ENCODE results near the gene TBC1D3B. TPM values are rescaled to one million over a fixed set of nuclear protein-coding genes. Genes with fewer than 3 reads are reported as not detected.
"Not testable (repeated sequence)": the region's sequence is repeated elsewhere in the genome, so short reads cannot be mapped to it uniquely, and the experiment has no call there.

TBC1D3B gene
- total RNA-seq, 1 experiment from 2014 or later, result 12.5 TPM

GRCh38 chr17:36197387-36197703 is 20.9 kb upstream of the TBC1D3B start:
- no peaks in the 10 kb centered on the region for H3K9me3 ChIP-seq
- H3K4me1 Mint-ChIP-seq (ENCODE audit: low read depth, unreplicated experiment), result no peaks in the 10 kb centered on the region
- ChIA-PET POLR2A (interaction anchor here (0.6 kb wide), 1 partner anchor 14 kb away, joined by 3 read pairs; no protein-coding TSS in a partner anchor), CTCF (no interaction called here)
- H3K27ac Mint-ChIP-seq (ENCODE audit: unreplicated experiment), result no peak overlapping the region
- peaks cover 3% of the 10 kb centered on the region; the same call in 1 of the 2 replicates for H3K27me3 ChIP-seq (replicated peaks; ENCODE audit: control insufficient read depth, insufficient read depth, low read length)
- intact Hi-C loops (cut with micrococcal nuclease; ENCODE audit: unreplicated experiment), result no loop called here
- DNase-seq, result no peak
- BruUV-seq (replicated peaks), result no TSS peak
- H3K4me3 ChIP-seq (ENCODE audit: low read depth, low read length), result no peak overlapping the region
- H3K9me3 Mint-ChIP-seq (ENCODE audit: unreplicated experiment), result no peaks in the 10 kb centered on the region
- no peak overlapping the region for H3K4me3 Mint-ChIP-seq (ENCODE audit: unreplicated experiment)
- H3K36me3 Mint-ChIP-seq (ENCODE audit: insufficient read depth, unreplicated experiment), result no peaks in the 10 kb centered on the region
- TF ChIP-seq, protein P1, sequence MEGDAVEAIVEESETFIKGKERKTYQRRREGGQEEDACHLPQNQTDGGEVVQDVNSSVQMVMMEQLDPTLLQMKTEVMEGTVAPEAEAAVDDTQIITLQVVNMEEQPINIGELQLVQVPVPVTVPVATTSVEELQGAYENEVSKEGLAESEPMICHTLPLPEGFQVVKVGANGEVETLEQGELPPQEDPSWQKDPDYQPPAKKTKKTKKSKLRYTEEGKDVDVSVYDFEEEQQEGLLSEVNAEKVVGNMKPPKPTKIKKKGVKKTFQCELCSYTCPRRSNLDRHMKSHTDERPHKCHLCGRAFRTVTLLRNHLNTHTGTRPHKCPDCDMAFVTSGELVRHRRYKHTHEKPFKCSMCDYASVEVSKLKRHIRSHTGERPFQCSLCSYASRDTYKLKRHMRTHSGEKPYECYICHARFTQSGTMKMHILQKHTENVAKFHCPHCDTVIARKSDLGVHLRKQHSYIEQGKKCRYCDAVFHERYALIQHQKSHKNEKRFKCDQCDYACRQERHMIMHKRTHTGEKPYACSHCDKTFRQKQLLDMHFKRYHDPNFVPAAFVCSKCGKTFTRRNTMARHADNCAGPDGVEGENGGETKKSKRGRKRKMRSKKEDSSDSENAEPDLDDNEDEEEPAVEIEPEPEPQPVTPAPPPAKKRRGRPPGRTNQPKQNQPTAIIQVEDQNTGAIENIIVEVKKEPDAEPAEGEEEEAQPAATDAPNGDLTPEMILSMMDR (IDR thresholded peaks at IDR 0.05; ENCODE audit: insufficient read depth in 1 of 2, low read depth in 1 of 2, low read length in 1 of 2, severe bottlenecking in 1 of 2, unreplicated experiment in 1 of 2), result no peak
- H3K4me1 ChIP-seq, result no peaks in the 10 kb centered on the region
- no peaks in the 10 kb centered on the region for H3K36me3 ChIP-seq (ENCODE audit: control insufficient read depth, insufficient read depth, low read length)
- peaks cover 25% of the 10 kb centered on the region for H3K27me3 Mint-ChIP-seq (ENCODE audit: insufficient read depth, unreplicated experiment)

DNA sequence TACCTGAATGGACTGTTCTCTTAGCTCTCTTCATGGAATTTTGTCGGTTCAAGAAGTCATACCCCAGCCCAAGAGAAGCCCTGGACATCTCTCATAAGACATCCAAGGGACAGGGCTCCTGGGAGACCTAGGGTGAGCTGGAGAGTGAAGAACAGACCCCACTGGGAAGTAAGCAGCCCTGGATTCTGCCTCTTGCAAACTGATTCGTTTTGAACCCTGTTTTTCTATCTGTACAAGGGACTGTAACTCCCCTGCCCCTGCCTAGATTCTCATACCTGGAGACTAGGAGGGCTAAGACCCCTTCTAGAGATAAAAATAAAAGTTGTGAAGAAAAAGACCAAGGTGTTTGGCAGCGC is 19.7 kb upstream of the TBC1D3B start:
- DNase-seq, result no peak
- TF ChIP-seq, protein P1 (IDR thresholded peaks at IDR 0.05; ENCODE audit: insufficient read depth in 1 of 2, low read depth in 1 of 2, low read length in 1 of 2, severe bottlenecking in 1 of 2, unreplicated experiment in 1 of 2), result no peak
- Mint-ChIP-seq H3K27me3 (ENCODE audit: insufficient read depth, unreplicated experiment) (peaks cover 22% of the 10 kb centered on the region), H3K27ac (ENCODE audit: unreplicated experiment) (no peak overlapping the region), H3K4me1 (ENCODE audit: low read depth, unreplicated experiment) (no peaks in the 10 kb centered on the region), H3K36me3 (ENCODE audit: insufficient read depth, unreplicated experiment) (no peaks in the 10 kb centered on the region), H3K4me3 (ENCODE audit: unreplicated experiment) (no peak overlapping the region), H3K9me3 (ENCODE audit: unreplicated experiment) (no peaks in the 10 kb centered on the region)
- Histone ChIP-seq H3K4me1 (no peaks in the 10 kb centered on the region), H3K27me3 (replicated peaks; ENCODE audit: control insufficient read depth, insufficient read depth, low read length) (peaks cover 3% of the 10 kb centered on the region; the same call in 1 of the 2 replicates), H3K36me3 (ENCODE audit: control insufficient read depth, insufficient read depth, low read length) (no peaks in the 10 kb centered on the region), H3K4me3 (ENCODE audit: low read depth, low read length) (no peak overlapping the region), H3K9me3 (no peaks in the 10 kb centered on the region)
- POLR2A ChIA-PET, result no interaction called here
- CTCF ChIA-PET, result interaction anchor here (0.6 kb wide), 1 partner anchor 852 kb away, joined by 4 read pairs; no protein-coding TSS in a partner anchor
- intact Hi-C loops (cut with micrococcal nuclease; ENCODE audit: unreplicated experiment), result no loop called here
- no TSS peak for BruUV-seq (replicated peaks)

DNA sequence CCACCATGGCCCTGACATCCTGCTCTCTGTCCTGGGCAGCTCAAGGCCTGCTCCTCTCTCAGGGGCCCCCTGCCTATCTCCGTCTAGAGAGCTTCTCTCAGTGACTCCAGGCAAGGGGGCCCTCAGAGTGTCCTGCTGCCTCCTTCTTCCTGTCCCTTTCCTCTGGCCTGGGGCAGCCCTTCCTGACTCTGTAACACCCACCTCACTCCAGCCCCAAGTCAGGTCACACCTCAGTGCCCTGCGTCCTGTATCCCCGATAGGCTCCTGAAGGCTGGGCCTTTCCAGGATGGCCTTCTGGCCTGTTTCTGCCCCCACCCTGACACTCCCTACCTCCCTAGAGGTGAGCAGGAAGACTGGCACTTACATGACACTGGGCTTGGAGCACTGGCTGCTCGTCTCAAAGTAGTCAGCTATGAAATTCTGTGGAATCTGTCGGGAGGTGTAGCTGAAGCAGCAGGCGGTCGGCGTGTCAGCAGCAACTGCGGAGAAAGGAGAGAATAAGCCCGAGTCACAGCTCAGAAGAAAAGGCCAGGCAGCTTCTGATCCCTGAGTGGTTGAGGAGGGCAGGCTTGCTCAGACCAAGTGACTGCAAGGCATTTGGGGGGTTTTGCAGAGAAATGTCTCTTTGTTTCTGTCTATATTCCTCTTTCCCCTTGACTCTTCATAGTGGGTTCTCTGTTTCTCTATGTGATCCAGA is 19.1 kb upstream of the TBC1D3B start:
- ChIA-PET CTCF (interaction anchor here (0.6 kb wide), 1 partner anchor 852 kb away, joined by 4 read pairs; no protein-coding TSS in a partner anchor), POLR2A (no interaction called here)
- Histone ChIP-seq H3K4me1 (no peaks in the 10 kb centered on the region), H3K4me3 (ENCODE audit: low read depth, low read length) (no peak overlapping the region), H3K36me3 (ENCODE audit: control insufficient read depth, insufficient read depth, low read length) (no peaks in the 10 kb centered on the region), H3K27me3 (replicated peaks; ENCODE audit: control insufficient read depth, insufficient read depth, low read length) (peaks cover 3% of the 10 kb centered on the region; the same call in 1 of the 2 replicates), H3K9me3 (no peaks in the 10 kb centered on the region)
- H3K27me3 Mint-ChIP-seq (ENCODE audit: insufficient read depth, unreplicated experiment), result peaks cover 20% of the 10 kb centered on the region
- no peaks in the 10 kb centered on the region for H3K36me3 Mint-ChIP-seq (ENCODE audit: insufficient read depth, unreplicated experiment)
- H3K9me3 Mint-ChIP-seq (ENCODE audit: unreplicated experiment), result no peaks in the 10 kb centered on the region
- no peak overlapping the region for H3K27ac Mint-ChIP-seq (ENCODE audit: unreplicated experiment)
- intact Hi-C loops (cut with micrococcal nuclease; ENCODE audit: unreplicated experiment), result no loop called here
- TF ChIP-seq, protein P1 (IDR thresholded peaks at IDR 0.05; ENCODE audit: insufficient read depth in 1 of 2, low read depth in 1 of 2, low read length in 1 of 2, severe bottlenecking in 1 of 2, unreplicated experiment in 1 of 2), result no peak
- H3K4me1 Mint-ChIP-seq (ENCODE audit: low read depth, unreplicated experiment), result no peaks in the 10 kb centered on the region
- no peak overlapping the region for H3K4me3 Mint-ChIP-seq (ENCODE audit: unreplicated experiment)
- BruUV-seq (replicated peaks), result no TSS peak
- no peak for DNase-seq

DNA sequence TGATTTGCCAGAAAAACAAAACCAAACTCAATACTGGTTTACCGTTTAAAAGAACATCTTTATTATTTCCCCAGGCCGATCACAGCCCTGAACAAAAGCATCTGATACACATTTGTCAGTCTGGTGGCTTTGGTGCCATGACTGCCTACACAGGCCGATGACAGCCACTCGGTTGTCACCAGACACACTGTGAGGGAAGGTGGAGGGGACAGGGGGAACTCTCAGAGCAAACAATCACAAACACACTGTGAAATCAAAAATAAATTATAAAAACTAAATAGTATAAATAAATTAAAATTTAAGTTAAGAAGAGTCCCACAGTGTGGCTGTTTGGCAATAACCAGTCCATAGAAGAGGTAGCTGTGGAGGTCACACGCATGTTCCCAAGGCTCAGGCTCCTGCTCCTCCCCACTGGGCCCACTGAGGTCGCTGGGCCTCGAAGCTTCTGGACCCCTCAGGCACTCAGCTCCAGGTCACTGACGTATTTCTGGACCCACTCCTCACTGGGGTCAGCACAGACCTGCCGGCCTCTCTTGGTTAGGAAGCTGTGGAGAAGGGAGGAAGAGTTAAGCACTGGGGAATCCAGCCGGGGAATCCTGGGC is 18.5 kb upstream of the TBC1D3B start:
- not testable (repeated sequence) for H3K4me1 ChIP-seq

More for the DNA sequence above, 18.5 kb upstream of the TBC1D3B start:
- DNase-seq; H3K36me3 ChIP-seq (ENCODE audit: control insufficient read depth, insufficient read depth, low read length); H3K27me3 ChIP-seq (replicated peaks; ENCODE audit: control insufficient read depth, insufficient read depth, low read length); CTCF ChIA-PET; POLR2A ChIA-PET; H3K9me3 ChIP-seq; BruUV-seq (replicated peaks); intact Hi-C loops (cut with micrococcal nuclease; ENCODE audit: unreplicated experiment); H3K27ac Mint-ChIP-seq (ENCODE audit: unreplicated experiment); H3K4me3 ChIP-seq (ENCODE audit: low read depth, low read length); H3K4me1 Mint-ChIP-seq (ENCODE audit: low read depth, unreplicated experiment); H3K36me3 Mint-ChIP-seq (ENCODE audit: insufficient read depth, unreplicated experiment); H3K4me3 Mint-ChIP-seq (ENCODE audit: unreplicated experiment); H3K9me3 Mint-ChIP-seq (ENCODE audit: unreplicated experiment): not testable (repeated sequence)
- peaks cover 16% of the 10 kb centered on the region for H3K27me3 Mint-ChIP-seq (ENCODE audit: insufficient read depth, unreplicated experiment)
